Spleen (tissue), 7 donors: ENCODE data around the gene LRRK1.

ENCODE experiments used
- CTCF ChIP-seq, 11 experiments: fragments of 200-600 bp in 7 of 11; fragments of 450-650 bp in 4 of 11; sonication (generic) in 4 of 11; IDR thresholded peaks in 8 of 11; conservative IDR thresholded peaks in 3 of 11; 1 replicate in 7 of 11; 2 replicates in 4 of 11; pipeline versions ENCODE4 v1.4.0 to v1.8.0; 2016 to 2021; ENCODE audit warnings: antibody characterized with exemption in 11 of 11, inconsistent platforms in 4 of 11, mild to moderate bottlenecking in 1 of 11
- POLR2AphosphoS5 ChIP-seq, 3 donors: sonication (generic); formaldehyde crosslinking; IDR thresholded peaks; one replicate each; pipeline ENCODE4 v1.5.1; 2017; ENCODE audit warnings: antibody characterized with exemption in 3 of 3
- donor health status: DM: no; HTN: no; CAD: no; lungs with moderate emphysema.
- donor health status: DM: no; HTN: no; CAD: no.
- donor health status: DM: no; HTN: no; CAD: no.

GRCh38 chr15:100893261-100893963, 25.7 kb upstream of the LRRK1 start:
- TF ChIP-seq POLR2AphosphoS5 (IDR thresholded peaks at IDR 0.05): no peak
- TF ChIP-seq CTCF (IDR thresholded peaks at IDR 0.05 in 8 of 11, conservative IDR thresholded peaks at IDR 0.05 in 3 of 11): no peak
